NCI-H128 (cell line): ENCODE results near the gene DYNC1H1.
"Not testable (repeated sequence)": the region's sequence is repeated elsewhere in the genome, so short reads cannot be mapped to it uniquely, and the experiment has no call there.

ENCODE experiments used
- DNase-seq: peaks from one replicate; lab custom pipeline; 2025; ENCODE audit not compliant: unreplicated experiment; lab: John Stamatoyannopoulos, UW

DYNC1H1 gene

DNA sequence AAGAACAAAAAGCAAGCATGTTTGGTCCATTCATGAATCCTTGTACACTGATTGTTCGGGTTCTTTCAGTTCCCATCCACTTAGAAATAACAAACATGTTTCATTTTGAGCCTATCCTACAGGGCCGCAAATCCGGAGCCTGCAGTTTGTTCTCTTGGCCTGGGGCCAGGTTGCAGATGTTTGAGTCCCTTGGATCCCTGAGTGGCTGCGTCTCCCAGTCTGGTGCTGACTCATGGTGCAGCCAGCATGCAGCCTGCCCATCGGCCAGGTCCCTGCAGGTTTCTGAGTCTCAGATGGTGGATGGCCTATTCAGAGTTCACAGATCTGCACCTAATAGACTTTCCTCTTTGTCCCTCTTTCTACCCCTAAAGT is 1.9 kb upstream of the DYNC1H1 start:
- peak; percentile 79 for DNase-seq

DNA sequence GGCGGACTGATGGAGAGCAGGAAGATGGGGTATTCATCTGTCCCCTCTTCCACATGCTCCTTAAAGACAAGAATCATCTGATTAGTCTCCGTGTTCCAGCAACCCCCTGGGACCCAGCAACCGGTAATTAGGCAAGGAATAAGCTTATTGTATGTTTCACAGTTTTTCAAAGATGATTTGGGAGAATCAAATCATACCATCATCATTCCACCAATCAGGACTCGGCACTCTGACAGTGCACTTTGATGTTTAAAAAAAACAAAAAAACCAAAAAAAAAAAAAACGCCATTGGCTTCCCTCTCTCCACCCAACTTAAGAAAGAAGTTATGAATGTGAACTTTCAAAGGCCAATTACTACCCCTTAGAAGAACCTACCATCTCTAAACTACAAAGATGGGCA is 1.3 kb upstream of the DYNC1H1 start:
- DNase-seq, result no peak

DNA sequence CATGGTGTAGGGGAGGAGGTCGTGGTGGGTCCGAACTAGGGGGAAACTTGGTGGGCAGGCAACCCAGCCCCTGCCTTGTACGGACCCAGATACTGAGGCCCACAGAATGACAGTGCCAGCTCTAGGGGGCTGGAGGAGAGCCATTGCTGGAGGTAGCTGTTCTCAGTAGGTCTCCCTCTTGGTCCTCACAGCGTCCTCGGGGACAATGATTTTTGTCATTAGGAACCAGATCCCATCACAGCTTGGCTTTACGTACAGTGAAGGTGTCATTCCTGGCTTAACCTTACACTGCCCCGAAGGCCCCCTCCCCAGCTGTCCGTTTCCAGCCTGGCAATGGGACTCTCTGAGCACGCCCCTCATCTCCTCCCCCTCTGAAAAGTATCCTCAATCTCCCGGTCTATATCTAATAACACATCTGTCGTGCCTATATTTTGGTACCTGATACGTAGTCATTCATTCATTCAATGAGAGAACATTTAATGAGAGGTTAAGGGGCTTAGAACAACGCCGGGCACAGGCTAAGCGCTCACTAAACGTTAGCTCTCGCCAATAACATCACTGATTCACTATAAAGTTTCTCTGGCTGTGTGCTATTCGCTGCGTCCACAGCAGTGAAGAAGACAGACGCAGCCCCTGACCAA is 597 bp upstream of the DYNC1H1 start:
- DNase-seq, result no peak

DNA sequence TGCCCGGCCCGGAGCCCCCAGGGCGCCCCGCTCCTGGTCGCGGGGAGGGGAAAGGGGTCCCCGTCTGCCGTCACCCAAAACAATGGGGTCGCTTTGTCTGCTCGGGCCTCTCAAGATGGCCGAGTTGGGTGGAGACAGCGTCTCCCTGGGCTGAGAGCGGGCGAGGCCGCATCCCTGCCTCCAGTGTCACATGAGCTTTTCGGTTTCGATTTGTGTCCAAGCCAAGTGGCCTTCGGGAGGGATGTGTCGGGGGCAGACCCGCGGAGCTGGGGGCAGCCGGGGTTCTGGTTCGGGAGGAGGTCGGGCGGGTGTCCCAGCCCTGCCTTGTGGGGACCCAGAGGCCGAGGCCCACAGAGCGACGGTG is 790 bp downstream of the DYNC1H1 start:
- DNase-seq, result peak; percentile 48

DNA sequence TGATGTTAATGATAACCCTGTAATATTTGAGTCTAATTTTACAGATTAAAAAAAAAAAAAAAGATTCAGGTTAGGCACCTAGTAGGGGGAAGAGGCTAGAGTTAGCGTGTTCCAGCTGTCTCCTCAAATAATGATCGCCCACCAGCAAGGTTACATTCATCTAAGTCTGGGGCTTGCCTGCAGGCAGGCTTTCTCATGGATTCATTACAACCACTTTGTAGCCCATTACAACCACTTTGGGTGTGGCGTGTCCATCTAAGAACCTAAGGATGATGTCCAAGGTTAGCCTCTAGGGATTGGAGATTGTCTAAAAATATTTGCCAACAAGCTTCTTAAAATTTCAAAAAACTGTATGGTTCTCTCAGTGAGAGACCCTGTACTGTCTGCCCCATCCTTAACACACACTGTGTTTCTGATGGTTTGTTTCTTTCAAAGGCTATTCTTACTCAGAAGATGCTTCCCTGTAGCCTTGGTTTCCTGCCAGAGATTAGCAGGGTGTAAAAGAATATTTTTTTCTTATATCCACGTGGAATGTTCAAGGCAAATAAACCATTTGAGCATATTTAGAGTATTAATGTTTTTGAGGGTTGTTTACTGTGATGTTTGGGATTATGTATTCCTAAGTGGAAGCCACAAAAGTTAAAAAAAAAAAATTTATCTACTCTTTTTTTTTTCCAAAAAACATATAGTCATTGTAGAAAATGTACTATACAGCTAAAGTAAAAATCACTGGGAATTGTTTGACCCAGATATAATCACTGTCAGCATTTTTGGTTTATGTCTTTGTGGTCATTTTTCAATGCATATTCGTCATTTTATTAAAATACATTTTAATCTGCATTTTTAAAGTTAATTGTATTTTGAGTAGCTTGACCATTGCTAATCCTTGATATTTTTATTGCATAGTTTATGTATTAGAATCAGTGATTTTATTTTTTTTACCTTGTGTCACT is 1.7 kb downstream of the DYNC1H1 start:
- DNase-seq, result no peak

DNA sequence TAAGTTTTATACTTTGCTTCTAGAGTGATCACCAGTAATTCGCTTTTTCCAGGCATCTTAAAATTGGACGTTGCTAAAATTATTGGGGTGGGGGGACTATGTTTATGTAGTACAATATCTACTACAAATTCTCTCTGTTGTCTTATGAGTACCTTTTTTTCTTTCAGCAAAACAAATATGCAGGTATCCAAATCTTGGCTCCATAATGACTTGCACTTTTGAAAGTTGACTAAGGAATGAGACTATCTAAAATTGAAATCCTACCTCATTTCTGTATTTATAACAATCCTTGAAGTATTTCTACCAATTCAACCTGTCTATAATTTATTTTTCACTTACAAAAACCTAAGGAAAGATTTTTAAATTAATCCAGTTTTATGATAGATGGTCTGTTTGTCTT is 2.4 kb downstream of the DYNC1H1 start:
- DNase-seq, result no peak

DNA sequence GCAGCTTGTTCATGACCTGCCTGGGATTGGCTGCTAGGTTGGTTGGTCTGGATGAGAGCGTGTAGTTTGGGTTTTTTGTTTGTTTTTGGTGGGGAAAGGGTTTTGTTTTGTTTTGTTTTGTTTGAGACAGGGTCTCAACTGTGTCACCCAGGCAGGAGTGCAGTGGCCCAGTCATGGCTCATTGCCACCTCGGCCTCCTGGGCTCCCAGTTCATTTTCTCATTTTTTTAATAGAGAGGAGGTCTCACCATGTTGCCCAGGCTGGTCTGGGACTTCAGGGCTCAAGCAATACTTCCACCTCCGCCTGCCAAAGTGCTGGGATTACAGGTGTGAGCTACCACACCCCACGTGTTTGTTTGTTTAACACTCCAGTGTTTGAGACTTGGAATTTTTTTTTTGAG is 3.8 kb downstream of the DYNC1H1 start:
- no peak for DNase-seq

DNA sequence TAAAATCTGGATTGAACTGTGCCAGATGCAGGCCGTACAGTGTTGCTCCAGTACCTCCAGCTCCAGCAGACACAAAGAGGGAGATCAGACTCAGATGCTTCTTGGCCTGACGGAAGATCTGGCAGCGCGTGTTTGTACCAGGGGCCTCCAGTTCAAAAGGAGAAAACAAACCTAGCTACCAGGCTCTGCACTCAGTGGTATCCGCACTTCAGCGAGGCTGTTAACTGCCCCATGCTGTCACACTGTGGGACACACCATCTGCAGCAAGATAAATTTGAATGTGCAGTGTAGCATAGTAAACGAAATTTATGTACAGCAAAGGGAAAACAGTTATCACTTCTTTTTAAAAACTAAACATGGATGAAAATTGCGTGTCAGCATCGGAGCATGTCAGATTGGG is 5.1 kb downstream of the DYNC1H1 start:
- DNase-seq, result no peak

DNA sequence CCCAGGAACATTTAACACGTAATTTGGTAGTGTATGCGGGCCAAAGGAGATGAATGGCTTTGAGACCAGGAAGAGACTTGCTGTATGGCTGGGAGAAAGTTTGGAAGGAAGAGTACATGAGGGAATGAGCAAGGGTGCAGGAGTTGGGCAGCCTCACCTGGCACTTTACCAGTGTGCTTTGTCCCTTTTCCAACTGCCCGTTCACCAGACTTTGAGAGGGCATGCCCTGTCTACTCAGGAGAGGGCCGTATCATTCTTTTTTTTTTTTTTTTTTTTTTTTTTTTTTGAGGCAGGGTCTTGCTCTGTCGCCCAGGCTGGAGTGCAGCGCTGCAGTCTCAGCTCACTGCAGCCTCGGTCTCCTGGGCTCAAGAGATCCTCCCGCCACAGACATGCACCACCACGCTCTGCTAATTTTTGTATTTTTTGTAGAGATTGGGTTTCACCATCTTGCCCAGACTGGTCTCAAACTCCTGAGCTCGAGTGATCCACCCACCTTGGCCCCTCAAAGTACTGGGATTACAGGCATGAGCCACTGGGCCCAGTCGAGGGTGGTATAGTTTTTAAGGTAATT is 6.5 kb downstream of the DYNC1H1 start:
- DNase-seq, result no peak

DNA sequence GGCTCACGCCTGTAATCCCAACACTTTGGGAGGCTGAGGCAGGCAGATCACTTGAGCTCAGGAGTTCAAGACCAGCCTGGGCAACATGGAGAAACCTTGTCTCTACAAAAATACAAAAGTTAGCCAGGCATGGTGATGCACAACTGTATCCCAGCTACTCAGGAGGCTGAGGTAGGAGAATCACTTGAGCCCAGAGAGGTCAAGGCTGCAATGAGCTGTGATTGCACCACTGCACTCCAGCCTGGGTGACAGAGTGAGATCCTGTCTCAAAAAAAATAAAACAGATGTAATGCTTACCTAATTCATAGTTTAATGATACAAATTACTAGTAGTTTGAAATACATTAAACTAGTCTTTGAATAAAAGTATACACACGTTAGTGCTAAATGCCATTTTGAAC is 7.1 kb downstream of the DYNC1H1 start:
- DNase-seq, result not testable (repeated sequence)

DNA sequence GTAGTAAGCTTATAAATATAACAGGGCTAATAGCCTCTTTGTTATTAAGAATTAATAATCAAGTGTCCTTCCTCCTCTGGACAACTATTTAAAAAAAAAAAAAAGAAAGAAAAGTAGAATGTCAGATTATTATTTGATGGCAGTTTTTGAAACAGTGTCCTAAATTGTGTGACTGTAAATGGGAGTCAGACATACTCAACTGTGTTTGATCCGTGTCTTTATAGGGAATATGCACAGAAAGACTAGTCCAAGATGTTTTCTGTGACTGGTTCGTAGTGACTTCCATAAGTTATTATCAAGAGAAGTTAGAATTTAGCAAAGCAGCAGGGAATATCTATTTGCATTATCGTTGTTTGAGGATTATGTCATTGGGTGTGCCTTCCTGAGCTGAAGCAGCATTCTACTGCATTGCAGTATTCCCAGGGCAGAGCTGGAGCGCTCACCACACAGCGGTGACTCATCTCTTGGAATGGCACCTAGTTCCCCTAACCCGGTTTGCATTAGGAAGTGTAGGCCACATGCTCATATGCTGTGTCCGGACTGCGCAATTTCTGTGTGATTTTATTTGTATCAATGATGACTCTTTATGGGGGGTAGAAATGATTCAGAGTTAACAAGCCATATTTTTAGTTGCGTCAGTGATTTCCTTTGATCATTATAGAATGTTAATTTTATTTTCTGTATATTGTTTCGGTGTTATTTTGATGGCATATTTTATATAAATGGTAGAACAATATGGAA is 7.9 kb downstream of the DYNC1H1 start:
- DNase-seq, result no peak

DNA sequence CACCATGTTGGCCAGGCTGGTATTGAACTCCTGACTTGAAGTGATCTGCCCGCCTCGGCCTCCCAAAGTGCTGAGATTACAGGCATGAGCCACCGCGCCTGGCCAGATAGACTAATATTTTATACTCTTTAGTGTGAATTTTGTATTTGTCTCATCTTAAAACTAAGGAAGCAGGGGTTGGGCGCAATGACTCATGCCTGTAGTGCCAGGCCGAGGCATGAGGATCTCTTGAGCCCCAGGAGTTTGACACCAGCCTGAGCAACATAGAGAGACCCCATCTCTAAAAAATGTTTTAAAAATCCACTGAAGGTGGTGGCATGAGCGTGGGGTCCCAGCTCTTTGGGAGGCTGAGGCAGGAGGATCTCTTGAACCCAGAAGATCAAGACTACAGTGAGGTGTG is 9.0 kb downstream of the DYNC1H1 start:
- no peak for DNase-seq

DNA sequence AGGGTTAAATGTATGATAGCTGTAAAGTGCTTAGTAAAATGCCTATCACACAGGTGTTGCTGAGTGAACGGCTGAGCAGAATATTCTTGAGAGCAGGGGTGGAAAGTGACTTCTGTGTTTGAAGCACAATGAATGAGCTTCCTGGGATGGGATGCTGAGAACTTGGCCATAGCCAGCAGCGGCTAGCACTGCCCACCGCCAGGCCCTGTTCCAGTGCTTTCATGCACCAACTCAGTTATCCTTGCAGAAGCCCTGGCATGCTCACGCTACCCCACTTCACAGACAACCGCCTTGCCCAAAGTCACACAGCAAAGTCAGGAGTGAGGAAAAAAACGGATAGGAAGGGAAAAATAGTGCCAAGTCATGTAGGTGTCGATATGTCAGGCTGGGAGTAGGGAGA is 10.9 kb downstream of the DYNC1H1 start:
- DNase-seq, result no peak

DNA sequence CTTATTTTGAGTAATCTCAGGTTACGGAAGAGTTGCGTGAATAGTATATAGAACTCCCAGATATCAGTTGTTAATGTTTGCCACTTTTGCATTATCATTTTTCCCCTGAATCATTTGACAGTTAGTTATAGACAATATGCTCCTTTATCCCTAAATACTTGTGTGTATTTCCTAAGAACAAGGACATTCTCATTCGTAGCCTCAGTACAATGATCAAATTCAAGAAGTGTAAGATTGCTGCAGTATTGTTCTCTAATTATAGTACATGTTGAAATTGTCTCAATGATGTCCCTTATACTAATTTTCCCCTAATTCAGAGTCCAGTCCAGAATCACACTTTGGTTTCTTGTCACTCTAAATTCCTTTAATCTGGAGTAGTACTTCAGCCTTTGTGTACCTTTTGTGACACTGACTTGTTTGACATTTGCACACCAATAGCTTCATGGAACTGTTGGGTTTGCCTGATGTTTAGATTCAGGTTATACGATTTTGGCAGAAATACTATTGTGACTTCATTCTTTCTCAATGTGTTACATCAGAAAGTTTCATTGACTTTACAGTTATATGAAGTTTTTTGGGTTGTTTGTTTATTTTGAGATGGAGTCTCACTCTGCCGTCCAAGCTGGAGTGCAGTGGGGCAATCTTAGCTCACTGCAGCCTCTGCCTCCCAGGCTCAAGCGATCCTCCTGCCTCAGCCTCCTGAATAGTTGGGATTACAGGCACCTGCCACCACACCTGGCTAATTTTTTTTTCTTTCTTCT is 13.1 kb downstream of the DYNC1H1 start:
- DNase-seq, result no peak

DNA sequence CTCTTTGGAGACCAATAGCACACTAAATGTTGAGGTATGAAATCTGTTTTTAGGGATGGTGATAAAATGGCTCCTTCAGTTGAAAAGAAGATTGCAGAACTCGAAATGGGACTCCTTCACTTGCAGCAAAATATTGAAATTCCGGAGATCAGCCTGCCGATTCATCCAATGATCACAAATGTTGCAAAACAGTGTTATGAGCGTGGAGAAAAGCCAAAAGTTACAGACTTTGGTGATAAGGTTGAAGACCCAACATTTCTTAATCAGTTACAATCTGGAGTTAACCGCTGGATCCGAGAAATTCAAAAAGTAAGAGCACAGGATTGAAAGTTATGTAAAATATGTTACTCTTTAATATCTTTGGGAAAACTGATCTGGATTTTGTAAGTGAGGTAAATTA is 15.3 kb downstream of the DYNC1H1 start:
- no peak for DNase-seq

DNA sequence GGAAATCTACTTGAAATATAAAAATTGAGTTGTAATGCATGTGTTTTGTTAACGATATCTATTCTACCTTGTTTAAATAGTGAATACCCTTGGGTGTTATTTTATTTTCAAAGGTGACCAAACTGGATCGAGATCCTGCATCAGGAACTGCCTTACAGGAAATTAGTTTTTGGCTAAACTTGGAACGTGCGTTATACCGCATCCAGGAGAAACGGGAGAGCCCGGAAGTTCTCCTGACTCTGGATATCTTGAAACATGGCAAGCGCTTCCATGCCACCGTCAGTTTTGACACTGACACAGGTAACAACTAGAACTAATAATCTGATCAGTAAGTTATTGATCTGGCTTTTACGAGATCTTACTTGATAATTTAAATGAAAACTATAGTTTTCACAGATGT is 15.9 kb downstream of the DYNC1H1 start:
- no peak for DNase-seq

DNA sequence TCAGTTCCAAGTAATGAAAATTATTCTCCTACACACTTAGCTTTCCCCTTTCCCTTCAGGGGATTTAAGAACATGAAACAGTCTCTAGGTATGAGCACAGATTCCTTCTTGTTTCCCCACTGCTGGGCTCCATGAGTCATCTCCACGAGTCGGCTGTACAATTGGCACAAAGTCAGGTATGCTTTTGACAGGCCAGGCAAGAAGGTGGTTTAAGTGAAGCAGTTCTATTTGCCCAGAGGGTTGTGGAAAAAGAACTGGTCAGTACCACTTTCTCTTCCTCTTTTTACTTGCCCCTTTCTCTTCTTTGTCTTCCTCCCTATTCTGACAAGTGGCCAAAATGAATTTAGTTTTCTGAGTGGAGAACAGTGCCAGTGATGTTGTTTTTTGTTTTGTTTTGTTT is 16.3 kb downstream of the DYNC1H1 start:
- DNase-seq, result no peak

DNA sequence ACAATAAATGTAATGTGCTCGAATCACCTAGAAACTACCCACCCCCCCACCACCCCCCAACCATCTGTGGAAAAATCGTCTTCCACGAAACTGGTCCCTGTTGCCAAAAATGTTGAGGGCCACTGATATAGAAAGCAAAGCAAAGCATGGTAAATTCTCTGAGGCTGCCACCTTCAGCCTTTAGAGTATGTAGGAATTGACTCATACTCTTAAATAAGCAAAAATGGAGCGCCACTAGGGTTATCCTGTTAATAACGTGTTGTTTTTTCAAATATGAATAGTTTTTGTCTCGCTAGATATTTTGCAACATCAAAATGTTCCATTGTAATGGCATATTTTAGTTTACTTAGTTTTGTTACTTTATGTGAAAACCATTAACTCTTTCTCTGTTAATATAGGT is 18.2 kb downstream of the DYNC1H1 start:
- no peak for DNase-seq

DNA sequence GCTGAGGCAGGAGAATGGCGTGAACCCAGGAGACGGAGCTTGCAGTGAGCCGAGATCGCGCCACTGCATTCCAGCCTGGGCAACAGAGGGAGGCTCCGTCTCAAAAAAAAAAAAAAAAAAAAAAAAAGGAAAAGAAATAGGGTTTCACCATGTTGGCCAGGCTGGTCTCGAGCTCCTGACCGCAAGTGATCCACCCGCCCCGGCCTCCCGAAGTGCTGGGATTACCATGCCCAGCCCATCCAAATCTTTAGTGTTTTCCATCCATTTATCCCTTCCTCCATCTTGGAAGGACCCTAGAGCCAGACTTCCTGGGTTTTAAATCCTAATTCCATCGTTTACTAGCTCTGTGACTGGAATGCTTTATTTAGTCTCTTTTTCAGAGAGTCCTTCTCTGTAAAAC is 20.5 kb downstream of the DYNC1H1 start:
- not testable (repeated sequence) for DNase-seq

DNA sequence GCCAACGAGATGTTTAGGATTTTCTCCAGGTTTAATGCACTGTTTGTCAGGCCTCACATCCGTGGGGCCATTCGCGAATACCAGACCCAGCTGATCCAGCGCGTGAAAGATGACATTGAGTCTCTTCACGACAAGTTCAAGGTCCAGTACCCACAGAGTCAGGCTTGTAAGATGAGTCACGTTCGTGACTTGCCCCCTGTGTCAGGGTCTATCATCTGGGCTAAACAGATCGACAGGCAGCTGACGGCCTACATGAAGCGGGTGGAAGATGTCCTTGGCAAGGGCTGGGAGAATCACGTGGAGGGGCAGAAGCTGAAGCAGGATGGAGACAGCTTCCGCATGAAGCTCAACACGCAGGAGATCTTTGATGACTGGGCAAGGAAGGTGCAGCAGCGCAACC is 21.6 kb downstream of the DYNC1H1 start:
- no peak for DNase-seq

DNA sequence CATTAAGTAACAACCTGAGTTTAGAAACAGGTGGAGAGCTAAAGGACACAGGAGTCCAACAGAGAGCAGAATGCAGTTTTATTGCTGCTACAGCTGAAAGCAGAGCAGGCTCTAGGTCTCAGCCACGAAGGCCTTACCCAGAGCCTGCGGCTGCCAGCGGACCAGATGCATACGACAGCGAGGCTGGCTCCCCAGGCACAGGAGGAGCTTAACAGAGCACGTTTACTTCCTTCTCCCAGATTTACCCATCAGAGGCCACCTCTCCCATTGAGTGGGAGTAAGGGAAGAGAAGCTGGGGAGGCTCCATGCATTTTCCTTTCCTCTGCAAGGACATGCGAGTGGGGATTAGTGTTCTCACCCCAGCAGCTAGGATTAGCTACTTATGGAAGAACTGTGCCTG is 22.6 kb downstream of the DYNC1H1 start:
- no peak for DNase-seq
